GM03348 (cell line): ENCODE measurements around the gene ITGAL.
"Not testable (repeated sequence)": the region's sequence is repeated elsewhere in the genome, so short reads cannot be mapped to it uniquely, and the experiment has no call there.

ENCODE experiments used
- DNase-seq: peaks from one replicate; pipeline ENCODE4 v3.0.0; 2012; ENCODE audit warnings: low spot score

ITGAL gene

GRCh38 chr16:30472328-30472942 lies at the start of gene ITGAL:
TSS of gene ITGAL (plus strand) at chr16:30472742. CDS start at chr16:30472838, 96 bp downstream.
- no peak for DNase-seq

GRCh38 chr16:30428055-30428454 lies 44.5 kb upstream of the ITGAL start:
- no peak for DNase-seq

- no peak for DNase-seq
These were observed 43.2 kb upstream of the ITGAL start for GRCh38 chr16:30429418-30429677.

- DNase-seq: peak; percentile 96
These were observed 42.7 kb upstream of the ITGAL start, which contains the start of gene DCTPP1 for GRCh38 chr16:30429678-30430427. TSS of gene DCTPP1 (minus strand) at chr16:30430030. CDS start at chr16:30429980, 50 bp downstream.

- DNase-seq: no peak
These were observed 42.0 kb upstream of the ITGAL start for GRCh38 chr16:30430428-30430970.

GRCh38 chr16:30434852-30435251 lies 37.7 kb upstream of the ITGAL start:
- DNase-seq: no peak

- DNase-seq: no peak
These were observed 35.0 kb upstream of the ITGAL start for GRCh38 chr16:30437511-30438046.

- no peak for DNase-seq
These were observed 33.7 kb upstream of the ITGAL start for GRCh38 chr16:30438835-30439234.

- DNase-seq: no peak
These were observed 32.7 kb upstream of the ITGAL start for GRCh38 chr16:30439720-30440348.

- no peak for DNase-seq
These were observed 28.9 kb upstream of the ITGAL start for GRCh38 chr16:30443631-30444030.

- DNase-seq: no peak
These were observed 28.1 kb upstream of the ITGAL start for GRCh38 chr16:30444231-30445148.

- DNase-seq: no peak
These were observed 27.5 kb upstream of the ITGAL start for GRCh38 chr16:30445149-30445407.

- peak; percentile 97 for DNase-seq
These were observed 26.9 kb upstream of the ITGAL start, which contains the start of gene SEPHS2 for GRCh38 chr16:30445408-30446202. TSS of gene SEPHS2 (minus strand) at chr16:30445874. CDS start at chr16:30445727, 147 bp downstream.

GRCh38 chr16:30446203-30446595 lies 26.3 kb upstream of the ITGAL start:
- no peak for DNase-seq

- DNase-seq: no peak
These were observed 24.9 kb upstream of the ITGAL start for GRCh38 chr16:30447512-30448226.

GRCh38 chr16:30449116-30449435 lies 23.5 kb upstream of the ITGAL start:
- no peak for DNase-seq

GRCh38 chr16:30452709-30453580 lies 19.6 kb upstream of the ITGAL start:
- not testable (repeated sequence) for DNase-seq

GRCh38 chr16:30456302-30456701 lies 16.2 kb upstream of the ITGAL start:
- DNase-seq: no peak

GRCh38 chr16:30457256-30457655 lies 15.3 kb upstream of the ITGAL start:
- no peak for DNase-seq
